GM18867 (cell line): ENCODE measurements around the gene GRM1.
"Not testable (repeated sequence)": the region's sequence is repeated elsewhere in the genome, so short reads cannot be mapped to it uniquely, and the experiment has no call there.

Experiments used
- ATAC-seq: cut with Tn5 transposase; IDR thresholded peaks from one replicate; pipeline ENCODE4 v1.9.1; 2021; ENCODE audit warnings: mild to moderate bottlenecking, moderate library complexity; ENCODE audit not compliant: unreplicated experiment

GRM1 gene

DNA sequence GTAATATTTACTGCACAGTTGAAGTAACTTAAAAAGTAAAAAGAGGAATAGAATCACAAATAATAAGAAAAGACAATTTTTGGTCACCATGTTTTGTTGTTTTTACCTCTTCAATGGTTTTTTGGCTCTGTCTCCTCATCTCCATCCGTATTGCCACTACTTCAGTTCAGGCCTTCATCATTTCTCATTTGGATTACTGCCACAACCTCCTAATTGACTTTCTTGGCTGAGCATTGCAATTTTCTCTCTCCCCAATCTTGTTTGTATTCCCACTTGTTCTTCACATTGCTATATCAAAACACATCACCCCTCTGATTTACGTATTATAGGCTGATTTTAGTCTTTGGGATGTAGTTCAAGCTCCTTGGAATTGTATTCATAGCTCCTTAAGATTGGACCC lies 161.7 kb downstream of the GRM1 start:
- ATAC-seq: no peak

DNA sequence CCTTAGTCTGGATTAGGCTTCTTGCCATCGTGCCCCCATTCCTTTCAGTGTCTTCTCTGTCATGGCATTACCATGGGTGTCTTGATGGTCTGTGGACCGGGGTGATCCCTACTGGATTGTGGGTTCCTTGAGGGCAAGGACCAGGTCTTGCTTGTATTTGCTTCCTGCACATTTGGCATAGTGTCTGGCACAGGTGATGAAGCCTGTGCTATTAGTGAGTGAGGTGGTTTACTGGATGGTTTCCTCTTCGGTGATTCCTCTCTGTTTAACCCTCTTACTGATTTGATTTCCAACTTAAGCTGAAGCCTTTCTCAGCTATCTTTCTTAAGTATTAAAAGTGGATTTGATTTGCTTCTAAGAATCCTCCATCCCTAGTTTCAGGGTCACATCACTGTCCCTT lies 162.3 kb downstream of the GRM1 start:
- no peak for ATAC-seq

- no peak for ATAC-seq
Observed at GRCh38 chr6:146191612-146192011, 162.8 kb downstream of the GRM1 start.

DNA sequence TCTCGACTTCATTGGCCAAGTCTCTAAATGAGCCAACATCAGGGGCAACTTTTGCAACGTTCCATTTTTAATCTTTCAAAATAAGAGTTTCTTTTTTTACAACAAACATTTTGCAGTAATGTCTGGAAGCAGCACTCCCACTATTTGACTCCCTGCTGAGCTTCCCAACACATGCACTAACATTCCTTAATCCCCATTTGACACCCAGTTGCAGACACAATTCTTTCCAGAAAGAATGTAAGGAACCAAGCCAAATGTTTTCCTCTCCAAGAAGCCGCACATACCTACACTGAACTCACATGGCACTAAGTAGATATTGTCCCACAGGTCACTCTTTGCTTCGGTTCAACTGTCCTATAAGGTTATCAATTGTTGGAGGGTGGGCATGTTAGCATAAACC lies 165.6 kb downstream of the GRM1 start:
- no peak for ATAC-seq

DNA sequence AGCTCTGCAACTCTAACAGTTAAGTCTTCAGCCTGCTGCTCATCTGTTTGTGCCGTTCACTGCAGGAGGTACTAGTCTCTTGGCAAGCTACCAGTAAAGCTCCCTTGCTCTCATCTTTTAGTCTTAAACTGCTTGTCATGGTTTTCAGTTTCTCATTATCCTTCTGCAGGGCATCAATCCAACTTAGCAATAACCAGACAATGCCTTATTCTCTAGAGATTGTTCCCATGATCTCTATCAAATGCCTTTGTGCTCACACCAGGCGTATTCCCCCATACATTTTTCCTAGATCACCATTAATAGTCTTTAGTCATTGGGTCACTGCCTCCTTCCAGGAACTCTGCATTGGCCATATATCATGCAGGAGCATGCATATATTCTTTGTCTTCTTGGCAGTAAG lies 171.3 kb downstream of the GRM1 start:
- ATAC-seq: no peak

- no peak for ATAC-seq
Observed at GRCh38 chr6:146202570-146202969, 173.7 kb downstream of the GRM1 start.

DNA sequence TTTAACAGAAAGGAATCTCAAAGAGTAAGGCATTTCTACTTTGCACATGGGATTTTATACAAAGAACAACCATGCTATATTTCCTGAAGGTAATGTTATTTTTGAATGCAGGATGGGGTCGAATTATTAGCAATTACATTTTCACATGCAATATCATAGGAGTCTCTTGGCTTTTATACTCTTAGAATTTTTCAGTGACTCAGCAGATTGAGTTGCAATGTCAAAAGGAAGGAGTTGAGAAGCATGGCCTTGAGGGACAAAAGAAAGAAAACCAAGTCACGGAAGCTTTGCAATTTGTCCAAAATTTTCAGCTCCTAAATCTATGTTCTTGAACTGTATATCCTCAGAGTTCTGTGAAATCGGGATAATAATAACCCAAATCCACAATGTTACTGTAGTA lies 181.1 kb downstream of the GRM1 start:
- ATAC-seq: no peak

- no peak for ATAC-seq
Observed at GRCh38 chr6:146210406-146211083, 181.7 kb downstream of the GRM1 start.

DNA sequence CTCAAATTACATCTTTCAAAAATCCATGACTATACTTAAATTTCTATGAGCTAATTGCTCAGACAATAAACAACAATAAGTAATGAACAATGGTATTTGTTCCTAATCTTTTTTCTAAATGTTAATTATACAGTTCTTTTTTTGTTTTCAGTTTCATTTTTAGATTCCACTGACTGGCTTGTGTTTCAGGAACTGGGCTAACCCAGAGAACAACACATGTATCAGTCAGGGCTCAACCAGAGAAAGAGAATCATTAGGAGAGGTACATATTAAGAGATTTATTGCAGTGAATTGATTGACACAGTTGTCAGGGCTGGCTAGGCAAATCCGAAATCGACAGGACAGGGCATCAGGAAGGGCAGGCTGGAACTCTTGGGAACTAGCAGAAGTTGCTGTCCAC lies 182.8 kb downstream of the GRM1 start:
- ATAC-seq: peak; percentile 82

DNA sequence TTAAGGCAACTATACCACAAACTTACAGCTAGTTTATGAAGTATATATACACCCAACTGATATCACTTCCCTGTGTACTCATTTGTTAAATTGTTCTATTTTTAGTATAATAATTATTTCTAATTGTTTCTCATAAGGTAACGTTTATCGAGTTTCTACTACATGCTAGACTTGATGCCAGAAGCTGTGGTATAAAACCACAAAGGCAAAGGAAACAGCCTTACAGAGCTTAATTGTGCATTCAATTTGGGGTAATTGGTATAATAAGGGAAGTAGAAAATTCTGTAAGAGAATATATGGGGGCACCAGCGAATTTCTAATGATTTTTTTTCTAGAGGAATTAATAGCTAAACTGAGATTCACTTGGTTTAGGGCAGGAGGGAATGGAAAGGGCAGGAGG lies 183.9 kb downstream of the GRM1 start:
- ATAC-seq: no peak

- no peak for ATAC-seq
Observed at GRCh38 chr6:146219101-146219500, 190.2 kb downstream of the GRM1 start.

GRCh38 chr6:146224449-146224848 lies 195.6 kb downstream of the GRM1 start:
- no peak for ATAC-seq

DNA sequence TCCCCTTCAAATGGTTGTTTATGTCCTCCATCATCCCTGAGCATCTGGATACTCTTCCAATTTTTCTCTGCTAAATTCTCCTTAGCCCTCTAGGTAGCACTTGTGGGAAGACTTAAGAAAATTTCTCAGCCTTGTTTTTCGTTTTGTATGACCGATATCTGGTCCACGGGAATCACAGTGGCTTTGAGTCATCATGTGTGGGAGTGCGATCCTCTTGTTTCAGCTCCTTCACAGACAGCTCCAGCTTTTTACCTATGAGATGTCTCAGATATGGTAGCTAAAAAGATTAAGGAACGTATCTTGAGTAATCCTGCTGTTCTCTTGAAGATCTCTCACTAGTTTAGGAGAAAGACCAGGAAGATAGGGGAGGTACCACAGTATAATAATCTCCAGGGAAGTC lies 196.1 kb downstream of the GRM1 start:
- ATAC-seq: no peak

GRCh38 chr6:146240322-146240721 lies 211.5 kb downstream of the GRM1 start:
- no peak for ATAC-seq

- ATAC-seq: no peak
Observed at GRCh38 chr6:146240807-146241206, 211.9 kb downstream of the GRM1 start.

GRCh38 chr6:146243646-146244045 lies 214.8 kb downstream of the GRM1 start:
- not testable (repeated sequence) for ATAC-seq

- no peak for ATAC-seq
Observed at GRCh38 chr6:146244630-146245143, 215.8 kb downstream of the GRM1 start.

DNA sequence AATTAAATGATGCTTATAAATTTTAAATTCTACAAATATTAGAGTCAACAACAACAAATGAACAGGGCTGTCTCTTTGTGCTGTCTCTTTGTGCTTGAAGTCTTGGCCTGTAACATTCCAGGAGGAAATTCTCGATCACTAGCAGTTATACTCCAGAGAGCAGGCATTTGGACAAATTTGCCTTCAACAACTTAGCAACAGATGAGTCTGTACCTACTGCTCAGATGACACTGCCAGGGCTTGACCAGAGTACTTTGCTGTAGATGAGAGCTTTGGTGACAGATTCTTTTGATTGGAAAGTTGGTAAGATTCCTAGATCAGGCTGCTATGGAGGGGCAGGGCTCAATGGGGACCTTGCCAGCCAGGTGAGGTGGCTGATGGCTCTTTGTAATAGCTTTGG lies 217.2 kb downstream of the GRM1 start:
- ATAC-seq: no peak

DNA sequence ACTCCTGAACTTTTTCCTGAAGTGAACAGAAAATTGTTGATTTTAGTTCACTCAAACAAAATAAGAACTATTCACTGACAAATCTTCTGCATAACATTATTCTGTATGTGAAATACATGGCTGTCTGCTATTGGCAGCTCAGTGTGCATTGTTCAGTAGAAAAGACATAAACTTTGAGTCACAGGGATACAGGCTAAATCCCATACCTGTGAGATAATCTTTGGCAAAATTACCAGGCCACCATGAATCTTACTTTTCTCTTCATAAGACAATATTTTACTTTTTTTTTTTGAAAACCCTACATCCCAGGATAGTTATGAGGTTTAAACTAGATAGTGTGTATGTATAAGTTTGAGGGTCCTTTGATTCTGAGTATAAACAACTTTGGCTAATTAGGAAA lies 224.8 kb downstream of the GRM1 start:
- ATAC-seq: no peak

DNA sequence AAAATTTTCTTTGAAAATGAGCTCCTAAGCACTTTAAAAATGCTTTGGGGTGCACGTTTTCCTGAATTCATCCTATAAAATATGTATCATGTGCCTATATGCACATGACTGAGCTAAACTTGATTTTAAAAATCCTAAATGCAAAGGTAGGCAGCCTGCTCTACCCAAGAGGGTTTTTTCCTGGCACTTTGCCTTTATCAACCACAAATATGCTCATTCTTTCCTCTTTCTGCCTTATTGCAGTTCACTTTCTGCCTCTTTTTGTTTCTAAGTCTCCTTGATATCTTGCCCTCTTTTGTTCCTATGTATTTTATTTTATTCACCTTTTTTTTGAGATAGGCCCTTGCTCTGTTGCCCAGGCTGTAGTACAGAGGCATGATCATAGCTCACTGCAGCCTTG lies 229.3 kb downstream of the GRM1 start:
- no peak for ATAC-seq

DNA sequence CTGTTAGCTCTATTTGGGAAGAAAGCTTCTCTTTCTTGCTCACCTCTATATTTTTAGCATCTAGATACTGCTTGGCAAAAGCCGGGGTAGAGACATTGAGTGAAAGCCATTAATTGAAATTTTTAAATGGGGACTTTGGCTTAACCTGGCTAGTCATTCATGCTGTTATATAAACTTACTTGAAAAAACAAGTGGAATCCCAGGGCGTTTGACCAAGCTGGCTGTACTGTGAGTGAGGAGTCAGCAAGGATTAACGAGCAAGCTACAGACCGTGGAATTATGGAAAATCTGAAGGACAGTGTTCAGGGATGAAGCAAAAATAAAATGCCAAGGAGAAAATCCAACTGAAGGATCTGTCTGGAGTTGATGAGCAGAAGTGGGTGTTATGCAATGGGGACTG lies 232.0 kb downstream of the GRM1 start:
- no peak for ATAC-seq

- ATAC-seq: no peak
Observed at GRCh38 chr6:146265056-146265455, 236.2 kb downstream of the GRM1 start.

- ATAC-seq: no peak
Observed at GRCh38 chr6:146267447-146267846, 238.6 kb downstream of the GRM1 start.
